LNCAP (cell line): ENCODE measurements around the gene ZNF423.

Source experiments
- TF ChIP-seq, protein P1 (sequence below): fragments of 450-650 bp; IDR thresholded peaks from 2 replicates; pipeline ENCODE4 v1.5.1; 2017; ENCODE audit warnings: mild to moderate bottlenecking

Gene ZNF423

GRCh38 chr16:49621241-49622083, 234.4 kb downstream of the ZNF423 start:
- TF ChIP-seq, protein P1, sequence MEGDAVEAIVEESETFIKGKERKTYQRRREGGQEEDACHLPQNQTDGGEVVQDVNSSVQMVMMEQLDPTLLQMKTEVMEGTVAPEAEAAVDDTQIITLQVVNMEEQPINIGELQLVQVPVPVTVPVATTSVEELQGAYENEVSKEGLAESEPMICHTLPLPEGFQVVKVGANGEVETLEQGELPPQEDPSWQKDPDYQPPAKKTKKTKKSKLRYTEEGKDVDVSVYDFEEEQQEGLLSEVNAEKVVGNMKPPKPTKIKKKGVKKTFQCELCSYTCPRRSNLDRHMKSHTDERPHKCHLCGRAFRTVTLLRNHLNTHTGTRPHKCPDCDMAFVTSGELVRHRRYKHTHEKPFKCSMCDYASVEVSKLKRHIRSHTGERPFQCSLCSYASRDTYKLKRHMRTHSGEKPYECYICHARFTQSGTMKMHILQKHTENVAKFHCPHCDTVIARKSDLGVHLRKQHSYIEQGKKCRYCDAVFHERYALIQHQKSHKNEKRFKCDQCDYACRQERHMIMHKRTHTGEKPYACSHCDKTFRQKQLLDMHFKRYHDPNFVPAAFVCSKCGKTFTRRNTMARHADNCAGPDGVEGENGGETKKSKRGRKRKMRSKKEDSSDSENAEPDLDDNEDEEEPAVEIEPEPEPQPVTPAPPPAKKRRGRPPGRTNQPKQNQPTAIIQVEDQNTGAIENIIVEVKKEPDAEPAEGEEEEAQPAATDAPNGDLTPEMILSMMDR: no peak

DNA sequence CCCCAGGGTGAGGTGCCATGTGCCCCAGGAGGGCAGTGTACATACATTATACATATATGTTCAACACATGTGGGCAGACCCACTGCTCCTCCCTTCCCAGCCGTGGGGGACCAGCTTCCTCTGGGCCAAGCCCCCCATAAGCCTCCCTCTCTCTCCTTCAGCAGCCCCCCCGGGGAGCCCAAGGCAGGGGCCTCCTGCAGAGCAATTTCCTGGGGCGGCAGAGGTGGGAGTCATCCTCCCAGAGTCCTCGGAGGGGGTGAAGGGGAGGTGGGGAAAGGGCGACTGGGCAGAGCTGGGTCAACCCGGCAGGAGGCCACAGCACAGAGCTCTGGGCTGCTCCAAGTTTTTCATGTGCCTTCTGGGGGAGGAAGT, 235.1 kb downstream of the ZNF423 start:
- TF ChIP-seq, protein P1: no peak

- TF ChIP-seq, protein P1: no peak
Measured at GRCh38 chr16:49620158-49620868, 235.6 kb downstream of the ZNF423 start.

DNA sequence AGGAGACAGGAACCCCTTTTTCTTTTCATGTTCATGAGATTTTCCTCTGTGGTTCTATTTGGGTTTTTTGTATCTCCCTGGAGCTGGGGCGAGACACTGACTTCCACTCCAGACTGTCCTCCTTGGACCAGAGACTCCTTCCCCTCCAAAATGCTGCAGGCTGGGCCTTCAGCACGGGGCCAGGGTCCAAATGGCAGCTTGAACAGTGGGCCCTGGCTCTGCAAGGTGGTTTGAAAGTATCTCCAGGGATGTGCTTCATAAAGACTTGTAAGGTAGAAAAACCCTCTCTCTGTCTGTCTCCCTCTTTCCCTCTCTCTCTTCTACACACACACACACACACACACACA, 236.1 kb downstream of the ZNF423 start:
- TF ChIP-seq, protein P1: no peak

GRCh38 chr16:49618955-49619354, 237.0 kb downstream of the ZNF423 start:
- TF ChIP-seq, protein P1: no peak

DNA sequence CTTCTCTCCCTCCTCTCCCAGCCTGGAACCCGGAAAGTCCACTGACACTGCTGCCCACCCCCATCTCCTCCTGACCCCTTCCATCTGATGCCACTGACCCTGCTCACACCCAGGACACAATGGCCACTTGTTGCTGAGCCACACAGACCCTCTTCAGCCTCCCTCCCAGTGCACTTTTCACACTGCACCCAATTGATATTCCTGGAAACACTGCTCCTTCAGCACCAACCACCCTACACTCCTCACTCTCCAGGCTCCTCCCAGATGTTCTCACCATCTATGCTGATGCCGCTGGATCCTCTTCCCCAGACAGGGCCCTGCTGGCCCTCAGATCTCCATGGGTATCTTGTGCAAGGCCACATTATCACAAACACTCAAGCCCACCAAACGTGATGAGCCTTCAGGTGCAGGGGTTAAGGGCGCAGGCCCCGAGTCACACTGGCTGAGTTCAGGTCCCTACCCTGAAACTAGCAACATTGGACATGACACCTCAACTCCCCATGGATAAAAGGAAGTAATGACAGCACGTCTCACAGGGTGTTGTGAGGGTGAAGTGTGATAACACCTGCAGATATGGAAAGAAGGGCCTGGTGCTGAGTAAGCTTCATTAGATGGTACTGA, 238.1 kb downstream of the ZNF423 start:
- TF ChIP-seq, protein P1: no peak

DNA sequence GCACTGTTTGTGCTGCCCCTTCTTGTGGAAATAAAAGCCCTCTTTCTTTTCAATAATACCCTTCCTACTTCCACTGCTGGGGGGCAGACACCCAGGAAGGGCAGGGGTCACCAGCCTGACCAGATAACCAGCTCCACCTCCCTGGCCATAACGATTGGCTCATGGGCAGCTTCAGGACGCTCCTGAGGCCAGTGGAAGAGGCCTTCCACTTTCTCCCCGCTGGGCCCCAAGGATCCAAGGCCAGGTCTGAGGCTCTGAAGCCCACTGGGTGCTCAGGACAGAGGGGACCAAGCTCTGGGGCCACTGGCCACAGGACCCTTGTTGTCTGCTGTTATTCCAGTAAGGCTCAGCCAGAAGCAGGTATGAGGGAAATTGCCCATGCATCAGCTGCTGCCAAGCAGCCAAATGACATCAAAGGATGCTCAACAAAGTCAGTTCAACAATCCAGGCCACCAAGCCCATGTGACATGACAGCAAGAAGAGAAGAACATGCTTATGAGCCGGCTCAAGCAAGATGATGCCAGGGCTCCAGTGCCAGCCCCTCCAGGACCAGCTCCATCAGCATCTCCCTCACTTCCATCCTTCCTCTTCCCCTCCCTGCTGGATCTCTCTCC, 238.8 kb downstream of the ZNF423 start:
- TF ChIP-seq, protein P1: no peak
